H1 (cell line): ENCODE measurements around the gene TLE1.
"Not testable (repeated sequence)": the region's sequence is repeated elsewhere in the genome, so short reads cannot be mapped to it uniquely, and the experiment has no call there.

Experiments used
- CREB1 ChIP-seq: IDR thresholded peaks from 2 replicates; pipeline ENCODE4 v1.6.1; 2012; ENCODE audit warnings: inconsistent platforms
- CTCF ChIP-seq, 3 experiments: IDR thresholded peaks; 1 replicate in 2 of 3; 2 replicates in 1 of 3; pipeline versions ENCODE4 v1.5.1 to v1.6.1; 2011; ENCODE audit warnings: low read length in 3 of 3, mild to moderate bottlenecking in 3 of 3, inconsistent platforms in 2 of 3, low read depth in 1 of 3, moderate library complexity in 1 of 3; ENCODE audit not compliant: insufficient read depth in 1 of 3; ENCODE audit errors: control extremely low read depth in 1 of 3
- GTF2F1 ChIP-seq: IDR thresholded peaks from 2 replicates; pipeline ENCODE4 v1.6.1; 2012; ENCODE audit warnings: low read depth, low read length, improper control_type of control experiment, borderline replicate concordance
- POLR2A ChIP-seq, 2 experiments: IDR thresholded peaks; 1 replicate in 1 of 2; 2 replicates in 1 of 2; pipeline ENCODE4 v1.6.1; 2011; ENCODE audit warnings: low read depth in 2 of 2, low read length in 2 of 2, mild to moderate bottlenecking in 2 of 2; ENCODE audit errors: control extremely low read depth in 1 of 2
- POLR2AphosphoS5 ChIP-seq: IDR thresholded peaks from 2 replicates; pipeline ENCODE4 v1.6.1; 2011; ENCODE audit warnings: low read depth, low read length
- RAD21 ChIP-seq, 2 experiments: IDR thresholded peaks in 1 of 2; conservative IDR thresholded peaks in 1 of 2; 2 replicates each; pipeline ENCODE4 v1.6.1; 2011; ENCODE audit warnings: low read depth in 2 of 2, low read length in 2 of 2, improper control_type of control experiment in 1 of 2, inconsistent platforms in 1 of 2, mild to moderate bottlenecking in 1 of 2, moderate library complexity in 1 of 2
- RBBP5 ChIP-seq: IDR thresholded peaks from 2 replicates; pipeline ENCODE4 v1.7.1; 2012; ENCODE audit warnings: low read depth, mild to moderate bottlenecking, inconsistent platforms, low read length, moderate library complexity, borderline replicate concordance
- RFX5 ChIP-seq: IDR thresholded peaks from 2 replicates; pipeline ENCODE4 v1.6.1; 2011; ENCODE audit warnings: low read depth, low read length, improper control_type of control experiment, borderline replicate concordance
- USF2 ChIP-seq: IDR thresholded peaks from 2 replicates; pipeline ENCODE4 v1.6.1; 2011; ENCODE audit warnings: low read length, improper control_type of control experiment
- YY1 ChIP-seq: IDR thresholded peaks from 2 replicates; pipeline ENCODE4 v1.6.1; 2011; ENCODE audit warnings: low read depth, mild to moderate bottlenecking, low read length
- TF ChIP-seq, protein P1 (sequence below): IDR thresholded peaks from 2 replicates; pipeline ENCODE4 v1.6.1; 2012; ENCODE audit warnings: inconsistent platforms
- TF ChIP-seq, protein P2 (sequence below): IDR thresholded peaks from 2 replicates; pipeline ENCODE4 v1.6.1; 2012; ENCODE audit warnings: low read length, inconsistent platforms

GRCh38 chr9:81688262-81689092, 870 bp downstream of the TLE1 start:
- TF ChIP-seq USF2; CTCF (IDR thresholded peaks at IDR 0.05; ENCODE audit: control extremely low read depth in 1 of 3, insufficient read depth in 1 of 3, low read depth in 1 of 3, low read length in 3 of 3); POLR2A (IDR thresholded peaks at IDR 0.05; ENCODE audit: control extremely low read depth in 1 of 2, low read depth in 2 of 2, low read length in 2 of 2); YY1; RFX5; RAD21 (IDR thresholded peaks at IDR 0.05 in 1 of 2, conservative IDR thresholded peaks at IDR 0.05 in 1 of 2; ENCODE audit: low read depth in 2 of 2, low read length in 2 of 2); GTF2F1; CREB1: not testable (repeated sequence)
- TF ChIP-seq, protein P1, sequence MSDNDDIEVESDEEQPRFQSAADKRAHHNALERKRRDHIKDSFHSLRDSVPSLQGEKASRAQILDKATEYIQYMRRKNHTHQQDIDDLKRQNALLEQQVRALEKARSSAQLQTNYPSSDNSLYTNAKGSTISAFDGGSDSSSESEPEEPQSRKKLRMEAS, result peak; percentile 31; the same call in 1 of the 2 replicates
- peak; percentile 50 for TF ChIP-seq RBBP5
- 0 out of 2 replicates have a peak, but pooled peaks have one; percentile 20 for TF ChIP-seq POLR2AphosphoS5
- TF ChIP-seq, protein P2, sequence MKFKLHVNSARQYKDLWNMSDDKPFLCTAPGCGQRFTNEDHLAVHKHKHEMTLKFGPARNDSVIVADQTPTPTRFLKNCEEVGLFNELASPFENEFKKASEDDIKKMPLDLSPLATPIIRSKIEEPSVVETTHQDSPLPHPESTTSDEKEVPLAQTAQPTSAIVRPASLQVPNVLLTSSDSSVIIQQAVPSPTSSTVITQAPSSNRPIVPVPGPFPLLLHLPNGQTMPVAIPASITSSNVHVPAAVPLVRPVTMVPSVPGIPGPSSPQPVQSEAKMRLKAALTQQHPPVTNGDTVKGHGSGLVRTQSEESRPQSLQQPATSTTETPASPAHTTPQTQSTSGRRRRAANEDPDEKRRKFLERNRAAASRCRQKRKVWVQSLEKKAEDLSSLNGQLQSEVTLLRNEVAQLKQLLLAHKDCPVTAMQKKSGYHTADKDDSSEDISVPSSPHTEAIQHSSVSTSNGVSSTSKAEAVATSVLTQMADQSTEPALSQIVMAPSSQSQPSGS, result not testable (repeated sequence)
